HG03159 (cell line): ENCODE data around the gene GATA1.

Experiments
- ATAC-seq: cut with Tn5 transposase; IDR thresholded peaks from one replicate; pipeline ENCODE4 v1.9.1; 2021; ENCODE audit warnings: mild to moderate bottlenecking, moderate library complexity; ENCODE audit not compliant: unreplicated experiment

Gene GATA1

DNA sequence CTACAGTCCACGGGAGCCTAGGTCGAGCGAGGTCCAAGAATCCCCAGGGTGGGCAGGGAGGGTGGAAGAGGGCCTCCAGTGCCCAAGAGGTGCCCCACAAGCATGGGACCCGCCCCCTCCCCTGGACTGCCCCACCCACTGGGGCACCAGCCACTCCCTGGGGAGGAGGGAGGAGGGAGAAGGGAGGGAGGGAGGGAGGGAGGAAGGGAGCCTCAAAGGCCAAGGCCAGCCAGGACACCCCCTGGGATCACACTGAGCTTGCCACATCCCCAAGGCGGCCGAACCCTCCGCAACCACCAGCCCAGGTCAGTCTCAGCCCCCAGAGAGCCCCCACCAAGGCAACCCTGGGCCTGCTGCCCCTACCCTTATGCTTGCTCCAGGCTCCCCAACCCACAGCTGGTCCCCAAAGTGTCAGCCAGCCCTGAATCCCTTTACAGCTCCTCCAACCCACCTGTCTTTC, at the start of gene GATA1:
TSS of gene GATA1 (plus strand) at position 250 of the 460 bp plus-strand sequence. CDS start 4,520 bp downstream, outside the sequence.
- no peak for ATAC-seq

DNA sequence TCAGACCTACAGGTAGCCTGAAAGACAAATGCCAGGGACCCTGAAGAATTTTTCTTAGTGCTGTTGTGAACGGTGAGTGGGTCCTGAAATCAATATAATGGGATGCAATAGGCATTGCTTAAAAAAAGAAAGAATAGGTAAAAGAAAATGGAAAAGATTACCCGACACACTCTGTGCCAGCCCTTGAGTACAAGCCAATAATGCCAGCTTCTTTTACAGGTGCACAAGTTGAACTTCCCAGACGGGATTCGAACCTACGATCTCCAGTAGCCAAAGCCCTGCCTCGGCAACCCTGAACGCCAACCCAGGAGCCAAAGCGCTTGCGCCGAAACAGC, 49.5 kb upstream of the GATA1 start:
- no peak for ATAC-seq

DNA sequence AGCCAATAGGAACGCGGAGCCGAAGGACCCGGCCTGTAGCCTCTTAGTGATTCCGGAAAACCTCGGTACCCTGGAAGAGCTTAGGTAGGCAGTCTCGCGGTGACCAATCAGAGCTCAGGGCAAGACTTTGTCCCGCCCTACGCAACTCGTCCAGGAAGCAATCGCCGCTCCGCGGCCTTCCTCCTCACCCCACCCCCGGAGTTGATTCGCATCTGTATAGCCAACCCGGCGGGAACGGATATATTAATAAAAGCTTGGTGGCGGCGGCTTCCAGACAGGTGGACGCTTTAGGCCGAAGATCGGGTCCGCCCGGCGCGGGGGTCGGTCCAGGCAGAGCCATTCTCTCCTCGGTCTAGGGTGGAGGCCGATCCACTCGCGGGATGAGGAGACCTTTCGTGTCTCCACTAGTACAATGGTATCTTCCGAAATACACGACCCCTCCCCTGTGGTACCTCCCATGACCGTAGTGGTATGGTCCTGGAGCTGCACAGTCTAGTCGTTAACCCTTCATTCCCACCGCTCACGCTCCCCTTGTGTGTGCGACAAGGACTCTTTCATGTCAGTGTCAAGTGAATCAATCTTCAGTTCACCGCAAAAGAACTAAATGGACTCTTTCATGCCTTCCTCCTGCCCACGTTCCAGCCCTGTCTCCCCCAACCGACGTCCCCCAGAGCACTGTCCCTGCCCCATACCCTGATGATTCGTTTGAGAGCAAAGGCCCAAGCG, 49.0 kb upstream of the GATA1 start:
- ATAC-seq = peak; percentile 97

DNA sequence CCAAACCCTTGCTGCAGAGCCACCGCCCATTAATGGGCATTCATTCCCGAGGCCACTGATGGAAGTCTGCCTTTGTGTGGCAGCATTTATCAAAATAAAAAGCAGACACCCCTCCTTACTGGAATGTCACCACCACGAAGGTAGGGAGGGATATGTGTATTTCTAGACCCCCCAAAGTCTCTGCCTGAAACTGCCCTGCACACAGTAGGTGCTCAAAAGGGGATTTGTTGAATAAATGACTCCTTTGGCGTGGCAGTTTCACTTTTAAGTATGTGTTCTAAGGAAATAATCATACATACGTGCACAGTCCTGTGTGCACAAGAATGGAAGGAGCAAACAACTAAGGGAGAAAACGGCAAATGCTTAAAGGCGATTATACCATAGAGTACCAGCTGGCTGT, 48.5 kb upstream of the GATA1 start:
- ATAC-seq = no peak

DNA sequence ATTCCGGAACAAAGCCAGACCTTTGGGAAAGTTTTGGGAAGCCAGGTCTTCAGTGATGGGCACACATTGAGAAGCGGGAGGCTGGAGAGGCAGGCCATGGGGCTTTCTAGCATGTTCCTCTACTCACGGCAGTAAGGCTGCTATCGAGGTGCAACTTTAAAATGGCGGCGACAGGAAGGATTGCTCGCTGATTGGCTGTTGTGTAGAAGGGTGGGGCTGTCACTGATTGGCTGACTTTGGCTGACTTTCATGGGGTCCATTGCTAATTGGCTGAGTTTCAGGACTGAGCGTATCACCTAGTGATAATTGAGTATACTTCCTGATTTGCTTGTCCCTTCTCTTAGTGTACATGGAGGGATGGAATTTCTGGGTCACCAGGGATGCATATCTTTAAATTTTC, 44.6 kb upstream of the GATA1 start:
- ATAC-seq = no peak

DNA sequence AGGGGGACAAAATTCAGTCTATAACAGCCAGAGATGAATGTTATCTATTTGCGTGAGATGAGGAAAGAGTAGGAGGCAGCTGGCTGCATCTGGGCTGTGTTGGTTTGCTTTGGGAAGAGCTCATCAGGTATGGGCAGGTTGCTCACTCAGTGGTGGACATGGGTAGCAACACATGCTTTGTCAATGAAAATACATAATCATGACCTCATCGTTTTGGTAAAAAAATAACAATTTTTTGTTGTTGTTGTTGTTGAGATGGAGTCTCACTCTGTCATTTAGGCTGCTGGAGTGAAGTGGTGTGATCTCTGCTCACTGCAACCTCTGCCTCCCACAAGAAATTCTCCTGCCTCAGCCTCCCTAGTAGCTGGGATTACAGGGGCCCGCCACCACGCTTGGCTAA, 41.2 kb upstream of the GATA1 start:
- ATAC-seq = no peak

DNA sequence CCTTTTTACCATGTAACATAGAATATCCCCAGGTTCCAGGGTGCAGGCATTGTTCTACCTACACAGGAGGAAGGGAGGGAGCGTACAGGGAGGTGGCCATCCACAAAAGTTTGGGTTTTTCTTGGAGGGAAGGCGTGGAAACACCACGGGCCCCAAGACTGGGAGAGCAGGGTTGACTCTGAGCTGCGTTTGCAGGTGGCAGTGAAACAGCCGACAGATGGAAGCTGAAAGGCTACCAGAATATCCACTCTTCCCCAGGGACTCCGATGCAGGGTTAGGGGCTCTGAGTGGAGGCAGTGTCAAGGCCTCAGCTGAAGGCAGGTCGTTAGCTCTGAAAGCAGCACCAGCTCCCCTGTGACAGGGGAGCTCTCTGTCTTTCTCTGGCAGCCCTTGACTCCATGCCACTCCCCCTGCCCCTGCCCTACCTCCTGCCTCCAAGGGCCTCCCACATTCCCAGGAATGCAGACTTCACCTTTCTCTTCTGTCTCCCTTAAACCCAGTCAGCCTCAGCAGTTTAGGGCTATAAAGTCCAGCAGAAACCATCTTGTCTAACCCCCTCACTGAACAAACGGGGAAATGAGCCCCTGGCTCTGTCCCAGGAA, 38.9 kb upstream of the GATA1 start:
- no peak for ATAC-seq

DNA sequence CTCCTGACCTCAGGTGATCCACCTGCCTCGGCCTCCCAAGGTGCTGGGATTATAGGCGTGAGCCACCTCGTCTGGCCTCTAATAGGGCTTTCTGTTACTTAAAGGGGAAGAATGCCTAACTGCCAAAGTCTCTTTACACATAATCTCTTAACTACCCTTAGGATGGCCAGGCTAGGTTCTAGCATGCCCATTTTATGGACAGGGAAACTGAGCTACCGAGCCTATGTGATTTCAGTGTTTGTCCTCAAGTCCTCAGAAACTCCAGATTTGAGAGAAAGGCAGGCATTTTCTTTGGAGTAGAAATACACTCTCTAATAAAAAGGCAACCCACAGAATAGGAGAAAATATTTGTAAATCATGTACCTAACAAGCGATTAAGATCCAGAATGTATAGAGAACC, 37.2 kb upstream of the GATA1 start:
- no peak for ATAC-seq

DNA sequence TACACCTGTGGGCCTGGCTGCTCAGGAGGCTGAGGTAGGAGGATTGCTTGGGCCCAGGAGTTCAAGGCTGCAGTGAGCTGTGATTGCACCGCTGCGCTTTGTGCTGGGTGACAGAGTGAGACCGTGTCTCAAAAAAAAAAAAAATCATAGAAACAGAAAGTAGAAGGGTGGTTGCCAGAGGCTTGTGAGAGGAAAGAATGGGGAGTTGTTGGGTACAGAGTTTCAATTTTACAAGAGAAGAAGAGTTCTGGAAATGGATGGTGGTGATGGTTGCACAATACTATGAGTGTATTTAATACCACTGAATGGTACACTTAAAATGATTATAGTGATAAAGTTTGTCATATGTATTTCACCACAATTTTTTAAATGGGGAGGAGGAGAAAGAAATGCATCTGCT, 35.0 kb upstream of the GATA1 start:
- no peak for ATAC-seq

DNA sequence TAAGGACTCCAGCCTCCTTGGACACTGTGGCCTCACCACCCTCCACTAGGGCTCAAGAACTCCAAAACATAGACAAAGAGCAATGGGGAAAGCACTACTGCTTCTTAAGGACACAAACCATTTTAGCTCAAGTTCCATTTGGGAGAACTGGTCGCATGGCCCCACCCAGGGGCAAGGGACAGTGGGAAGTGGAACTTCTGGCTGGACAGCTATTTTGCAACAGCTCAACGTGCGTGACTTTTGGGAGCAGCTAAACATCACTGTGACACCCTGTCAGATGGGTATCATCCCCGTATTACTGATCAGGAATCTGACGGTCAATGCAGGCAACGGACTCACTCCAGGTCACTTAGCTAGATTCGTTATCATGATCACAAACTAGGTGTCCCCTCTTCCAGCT, 33.9 kb upstream of the GATA1 start:
- ATAC-seq = no peak

DNA sequence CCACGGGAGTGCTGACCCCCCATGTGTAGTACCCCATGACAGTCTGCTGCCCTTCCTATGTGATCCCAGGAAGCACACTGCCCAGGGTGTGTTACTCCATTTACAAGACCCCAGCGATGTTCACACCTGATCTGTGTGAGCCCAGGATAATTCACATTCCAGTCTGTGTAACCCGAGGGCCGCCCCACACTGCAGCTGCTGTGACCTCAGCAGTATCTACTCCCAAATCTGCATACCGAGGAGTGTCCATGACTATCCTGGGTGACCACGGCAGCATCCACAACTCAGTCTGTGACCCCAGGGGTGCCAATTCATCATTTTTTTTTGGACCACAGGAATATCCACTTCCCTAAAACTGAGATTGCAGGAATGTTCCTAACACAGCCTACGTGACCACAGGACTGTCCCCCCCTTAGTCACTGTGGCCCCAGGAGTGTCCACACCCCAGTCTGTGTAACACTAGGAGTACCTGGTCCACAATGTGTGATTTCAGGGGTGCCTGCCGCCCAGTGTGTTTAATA, 32.6 kb upstream of the GATA1 start:
- ATAC-seq = no peak

DNA sequence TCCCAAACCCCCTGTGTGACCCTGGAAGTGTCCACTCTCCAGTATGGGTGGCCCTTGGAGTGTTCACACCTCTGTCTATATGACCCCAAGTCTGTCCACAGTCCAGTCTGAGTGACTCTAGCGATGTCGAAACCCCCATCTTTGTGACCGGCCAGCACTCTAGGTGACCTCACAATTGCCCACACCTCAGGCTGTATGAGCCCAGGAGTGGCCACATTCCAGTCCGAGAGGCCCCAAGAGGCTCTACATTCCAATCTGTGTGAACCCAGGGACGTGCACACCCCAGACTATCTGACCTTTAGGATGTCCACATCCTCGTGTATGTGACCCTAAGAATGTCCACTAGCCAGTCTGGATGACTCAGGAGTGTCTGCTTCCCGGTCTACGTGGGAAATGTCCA, 32.2 kb upstream of the GATA1 start:
- no peak for ATAC-seq

DNA sequence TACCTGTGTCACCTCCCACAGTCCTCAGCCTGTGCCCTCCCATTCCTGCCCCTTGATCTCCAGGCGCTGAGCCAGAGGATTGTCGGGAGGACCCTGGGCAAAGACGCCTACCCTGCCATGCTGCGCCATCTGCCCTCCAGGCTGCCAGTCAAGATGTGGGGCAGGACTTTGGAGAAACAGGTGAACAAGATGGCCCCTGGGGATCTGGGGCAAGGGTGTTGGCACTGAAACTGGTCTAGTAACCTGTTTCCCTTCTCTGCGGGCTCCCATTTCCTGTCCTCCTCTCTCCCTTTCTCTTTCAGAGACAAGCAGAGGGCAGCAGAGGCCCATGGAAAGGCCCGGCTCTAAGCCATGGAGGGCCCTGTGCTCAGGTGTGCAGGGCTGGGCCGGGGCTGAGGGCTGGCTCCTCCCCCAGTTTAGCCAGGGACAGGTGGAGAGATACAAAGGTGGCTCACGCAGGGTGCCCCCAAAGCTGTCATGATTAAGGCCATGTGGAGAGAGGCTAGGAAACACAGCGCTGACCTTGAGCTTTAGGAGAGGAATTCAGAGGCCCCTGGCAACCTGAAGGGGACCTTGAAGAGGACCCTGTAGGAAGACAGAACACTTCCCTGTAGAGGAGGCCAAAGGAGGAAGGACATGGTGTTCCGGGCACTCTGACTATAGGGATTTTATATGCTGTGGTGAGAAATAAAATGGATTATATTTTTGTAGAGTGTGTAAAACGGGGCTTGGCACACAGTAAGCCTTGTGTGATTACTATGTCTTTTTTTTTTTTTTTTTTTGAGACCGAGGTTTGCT, 24.5 kb upstream of the GATA1 start, which contains the start of gene GLOD5:
TSS of gene GLOD5 (plus strand) at position 74 of the 798 bp plus-strand sequence. CDS start at position 118, 44 bp downstream.
- ATAC-seq = no peak

DNA sequence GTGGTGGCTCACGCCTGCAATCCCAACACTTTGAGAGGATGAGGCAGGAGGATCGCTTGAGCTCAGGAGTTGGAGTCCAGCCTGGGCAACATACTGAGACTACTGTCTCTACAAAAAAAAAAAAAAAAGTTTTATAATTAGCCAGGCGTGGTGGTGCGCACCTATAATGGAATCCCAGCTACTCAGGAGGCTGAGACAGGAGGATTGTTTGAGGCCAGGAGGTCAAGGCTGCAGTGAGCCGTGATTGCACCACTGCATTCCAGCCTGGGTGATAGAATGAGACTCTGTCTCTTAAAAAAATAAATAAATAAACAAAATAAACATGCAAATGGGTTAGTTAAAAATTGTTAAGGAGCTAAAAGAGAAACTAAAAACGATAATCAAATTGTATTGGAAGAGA, 17.2 kb upstream of the GATA1 start:
- ATAC-seq = no peak

DNA sequence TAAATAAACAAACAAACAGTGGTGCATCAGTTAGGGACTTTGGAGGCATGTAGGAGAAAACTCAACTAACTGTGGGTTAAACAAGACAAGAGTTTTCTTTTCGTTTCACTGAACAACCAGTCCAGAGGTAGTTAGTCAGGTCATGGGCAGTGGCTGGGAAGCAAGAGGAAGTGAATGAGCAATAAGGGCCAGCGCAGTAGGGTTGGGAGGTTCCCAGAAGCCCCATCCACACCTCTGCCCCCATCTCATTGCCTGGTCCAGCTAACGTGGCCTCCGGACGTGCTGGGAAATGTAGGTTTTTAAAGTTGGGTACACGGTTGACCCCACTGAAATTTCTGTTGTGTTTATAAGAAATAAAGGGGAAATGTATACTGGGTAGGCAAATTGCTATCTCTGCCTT, 16.1 kb upstream of the GATA1 start:
- no peak for ATAC-seq

DNA sequence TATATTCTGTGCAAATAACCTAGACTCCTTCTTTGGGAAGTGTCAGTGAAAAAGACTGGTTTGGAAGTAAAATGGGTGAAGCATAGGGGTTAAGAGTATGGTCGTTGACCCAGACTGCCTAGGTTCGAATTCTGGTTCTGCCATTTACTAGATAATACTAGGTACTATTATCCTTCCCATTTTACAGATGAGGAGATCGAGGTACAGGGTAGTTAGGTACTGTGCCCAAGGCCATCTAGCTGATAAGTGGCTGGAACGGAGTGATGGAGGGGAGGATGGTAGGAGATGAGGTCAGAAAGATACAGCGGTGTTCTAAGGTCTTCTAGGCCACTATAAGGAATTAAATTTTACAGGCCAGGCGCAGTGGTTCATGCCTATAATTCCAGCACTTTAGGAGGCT, 13.8 kb upstream of the GATA1 start:
- ATAC-seq = no peak

DNA sequence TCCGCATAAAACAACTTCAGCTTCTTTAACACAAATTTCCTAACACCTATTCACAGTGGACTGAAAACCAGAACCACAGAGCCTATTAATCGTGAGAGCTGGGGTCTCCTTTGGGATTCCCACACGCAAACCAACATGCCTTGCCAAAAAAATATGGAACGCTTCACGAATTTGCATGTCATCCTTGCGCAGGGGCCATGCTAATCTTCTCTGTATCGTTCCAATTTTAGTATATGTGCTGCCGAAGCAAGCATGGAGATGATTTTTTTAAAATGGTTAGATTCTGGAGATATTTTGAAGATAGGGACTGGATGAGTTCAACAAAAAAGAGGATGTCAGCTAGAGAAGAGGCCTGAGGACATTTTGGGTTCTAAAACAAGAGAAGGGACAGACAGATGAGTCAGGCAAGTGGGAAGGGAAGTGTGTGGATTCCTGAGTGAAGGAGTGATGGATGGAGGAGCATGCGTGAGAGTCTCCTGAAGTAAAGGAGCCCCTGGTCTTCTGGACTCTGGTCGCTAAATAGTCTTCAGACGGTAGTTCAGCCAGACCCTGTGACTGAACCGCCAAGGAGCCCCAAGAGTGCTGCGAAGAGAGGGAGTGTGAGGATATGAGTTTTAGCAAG, 9.5 kb upstream of the GATA1 start:
- ATAC-seq = no peak

DNA sequence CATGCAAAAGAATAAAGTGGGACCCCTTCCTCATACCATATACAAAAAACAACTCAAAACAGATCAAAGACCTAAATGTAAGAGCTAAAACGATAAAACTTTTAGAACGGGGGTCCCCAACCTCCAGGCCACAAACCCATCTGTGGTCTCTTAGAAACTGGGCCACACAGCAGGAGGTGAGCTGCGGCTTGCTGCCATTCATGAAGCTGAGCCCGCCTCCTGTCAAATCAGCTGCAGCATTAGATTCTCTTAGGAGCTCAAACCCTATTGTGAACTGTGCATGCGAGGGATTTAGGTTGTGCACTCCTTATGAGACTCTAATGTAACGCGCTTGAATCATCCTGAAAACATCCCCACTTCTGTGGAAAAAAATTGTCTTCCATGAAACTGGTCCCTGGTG, 7.0 kb upstream of the GATA1 start:
- no peak for ATAC-seq

DNA sequence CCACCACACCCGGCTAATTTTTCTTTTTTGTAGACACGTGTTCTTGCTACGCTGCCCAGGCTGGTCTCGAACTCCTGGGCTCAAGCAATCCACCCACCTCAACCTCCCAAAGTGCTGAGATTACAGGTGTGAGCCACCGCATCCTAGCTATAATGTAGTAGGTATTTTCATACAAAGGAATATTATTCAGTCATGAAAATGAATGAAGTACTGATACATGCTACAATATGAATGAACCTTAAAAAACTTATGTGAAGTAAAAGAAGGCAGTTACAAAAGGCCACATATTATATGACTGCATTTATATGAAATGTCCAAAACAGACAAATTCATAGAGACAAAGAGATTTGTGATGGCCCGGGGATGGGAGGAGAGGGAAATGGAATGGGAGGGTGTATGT, 4.7 kb upstream of the GATA1 start:
- no peak for ATAC-seq

DNA sequence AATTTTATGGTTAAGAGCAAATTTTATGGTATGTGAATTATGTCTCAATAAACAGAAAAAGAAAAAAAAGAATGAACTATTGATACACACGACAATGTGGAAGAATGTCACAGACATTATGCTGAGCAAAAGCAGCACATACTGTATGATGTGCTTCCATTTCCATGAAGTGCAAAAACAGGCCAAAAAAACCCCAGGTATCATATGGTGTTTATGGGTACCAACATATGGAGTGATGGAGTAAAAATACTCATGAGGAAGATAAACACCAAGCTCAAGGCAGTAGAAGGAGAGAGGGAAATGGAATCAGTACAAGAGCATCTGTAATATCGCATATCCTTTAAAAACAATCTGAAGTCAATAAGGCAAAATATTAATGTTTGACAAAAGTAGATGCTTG, 4.2 kb upstream of the GATA1 start:
- no peak for ATAC-seq

DNA sequence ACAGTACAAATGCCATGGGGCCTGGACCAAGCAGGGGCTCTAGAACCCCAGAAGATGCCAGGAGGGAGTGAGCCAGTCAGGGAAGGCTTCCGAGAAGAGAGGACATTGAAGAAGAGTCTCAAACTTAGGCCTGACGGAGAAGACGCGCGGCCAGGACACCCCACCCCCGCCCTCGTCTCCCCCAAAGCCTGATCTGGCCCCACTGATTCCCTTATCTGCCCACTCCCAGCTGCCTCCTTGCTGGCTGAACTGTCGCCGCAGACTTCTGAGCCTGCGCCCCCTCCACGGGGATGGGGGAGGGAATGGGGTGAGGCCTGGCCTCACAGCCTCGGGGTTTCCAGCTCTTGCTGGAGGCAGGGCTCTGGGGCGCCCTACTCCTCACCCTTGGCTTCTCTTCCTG, 3.6 kb upstream of the GATA1 start:
- ATAC-seq = no peak
